ENCODE results near the gene DIO3.
"Not testable (repeated sequence)": the region's sequence is repeated elsewhere in the genome, so short reads cannot be mapped to it uniquely, and the experiment has no call there.

DIO3 gene

GRCh38 chr14:101558739-101559240 lies 2.5 kb upstream of the DIO3 start:
- DNase-seq (ENCODE audit: low read depth in 2 of 2) = no peak

GRCh38 chr14:101559250-101559623 lies 2.1 kb upstream of the DIO3 start:
- no peak for DNase-seq (ENCODE audit: low read depth in 2 of 2)

GRCh38 chr14:101559624-101560533 lies 1.4 kb upstream of the DIO3 start:
- no peak for DNase-seq (ENCODE audit: low read depth in 2 of 2)

GRCh38 chr14:101560534-101561113 lies 671 bp upstream of the DIO3 start:
- DNase-seq (ENCODE audit: low read depth in 2 of 2) = no peak

GRCh38 chr14:101561897-101562490 lies 699 bp downstream of the DIO3 start:
- DNase-seq (ENCODE audit: low read depth in 2 of 2) = no peak

GRCh38 chr14:101562659-101563351 lies 1.5 kb downstream of the DIO3 start:
- no peak for DNase-seq (ENCODE audit: low read depth in 2 of 2)

- DNase-seq (ENCODE audit: low read depth in 2 of 2) = no peak
Measured at GRCh38 chr14:101563352-101563653, 2.0 kb downstream of the DIO3 start.

GRCh38 chr14:101563654-101564443 lies 2.6 kb downstream of the DIO3 start:
- no peak for DNase-seq (ENCODE audit: low read depth in 2 of 2)

- DNase-seq (ENCODE audit: low read depth in 2 of 2) = no peak
Measured at GRCh38 chr14:101564444-101564776, 3.1 kb downstream of the DIO3 start.

- DNase-seq (ENCODE audit: low read depth in 2 of 2) = no peak
Measured at GRCh38 chr14:101564819-101565698, 3.8 kb downstream of the DIO3 start.

GRCh38 chr14:101567252-101567651 lies 6.0 kb downstream of the DIO3 start:
- no peak for DNase-seq (ENCODE audit: low read depth in 2 of 2)

- DNase-seq (ENCODE audit: low read depth in 2 of 2) = no peak
Measured at GRCh38 chr14:101571004-101571403, 9.7 kb downstream of the DIO3 start.

GRCh38 chr14:101572526-101572925 lies 11.2 kb downstream of the DIO3 start:
- not testable (repeated sequence) for DNase-seq (ENCODE audit: low read depth in 2 of 2)

GRCh38 chr14:101573289-101573688 lies 12.0 kb downstream of the DIO3 start:
- DNase-seq (ENCODE audit: low read depth in 2 of 2) = no peak

- DNase-seq (ENCODE audit: low read depth in 2 of 2) = no peak
Measured at GRCh38 chr14:101575581-101575980, 14.3 kb downstream of the DIO3 start.

GRCh38 chr14:101577221-101577909 lies 16.1 kb downstream of the DIO3 start:
- no peak for DNase-seq (ENCODE audit: low read depth in 2 of 2)

GRCh38 chr14:101578489-101578888 lies 17.2 kb downstream of the DIO3 start:
- DNase-seq (ENCODE audit: low read depth in 2 of 2) = no peak

GRCh38 chr14:101579372-101580080 lies 18.2 kb downstream of the DIO3 start:
- DNase-seq (ENCODE audit: low read depth in 2 of 2) = no peak

GRCh38 chr14:101581806-101582205 lies 20.5 kb downstream of the DIO3 start:
- DNase-seq (ENCODE audit: low read depth in 2 of 2) = no peak

Measured in stimulated activated CD4-positive, alpha-beta T cell treated with anti-CD3 and anti-CD28 coated beads, Interleukin-1b, Interleukin-23, amount 100 ng/mL, for 4 hours (primary cell).